GM12891 (cell line): ENCODE data around the gene SLC26A2.

Experiments
- POLR2A ChIP-seq: IDR thresholded peaks from 2 replicates; pipeline ENCODE4 v1.6.1; 2011; ENCODE audit warnings: low read depth, low read length, control low read depth
- POLR2AphosphoS5 ChIP-seq: IDR thresholded peaks from 2 replicates; pipeline ENCODE4 v1.6.1; 2011; ENCODE audit warnings: low read depth, low read length, control low read depth
- SPI1 ChIP-seq: IDR thresholded peaks from 2 replicates; pipeline ENCODE4 v1.6.1; 2011; ENCODE audit warnings: low read depth, low read length, control low read depth
- TAF1 ChIP-seq: IDR thresholded peaks from 2 replicates; pipeline ENCODE4 v1.6.1; 2011; ENCODE audit warnings: low read depth, low read length, control low read depth

- no peak for TF ChIP-seq TAF1
- TF ChIP-seq SPI1 = no peak
- TF ChIP-seq POLR2A = no peak
- no peak for TF ChIP-seq POLR2AphosphoS5
These were observed 23.9 kb upstream of the SLC26A2 start for GRCh38 chr5:149936700-149937091.
